H1 (cell line): ENCODE measurements around the gene ACSL3. TPM values are rescaled to one million over a fixed set of nuclear protein-coding genes. Genes with fewer than 3 reads are reported as not detected.

Experiments
- ATF2 ChIP-seq: IDR thresholded peaks from 2 replicates; pipeline ENCODE4 v1.6.1; 2012; ENCODE audit warnings: low read length, inconsistent platforms
- ATF3 ChIP-seq: IDR thresholded peaks from 2 replicates; pipeline ENCODE4 v1.6.1; 2011; ENCODE audit warnings: low read depth, mild to moderate bottlenecking, low read length; ENCODE audit not compliant: insufficient read depth
- BCL11A ChIP-seq, 2 experiments: IDR thresholded peaks; one replicate each; pipeline ENCODE4 v1.6.1; 2011; ENCODE audit warnings: low read depth in 2 of 2, low read length in 2 of 2, mild to moderate bottlenecking in 2 of 2
- CHD1 ChIP-seq: IDR thresholded peaks from 2 replicates; pipeline ENCODE4 v1.6.1; 2012; ENCODE audit warnings: low read depth, low read length, improper control_type of control experiment
- CHD2 ChIP-seq: IDR thresholded peaks from 2 replicates; pipeline ENCODE4 v1.6.1; 2012; ENCODE audit warnings: low read length, improper control_type of control experiment
- CTBP2 ChIP-seq: IDR thresholded peaks from 2 replicates; pipeline ENCODE4 v1.7.0; 2011; ENCODE audit warnings: borderline replicate concordance, mild to moderate bottlenecking, moderate library complexity, mixed read lengths, low read length; ENCODE audit not compliant: insufficient read depth, insufficient read length
- CTCF ChIP-seq, 3 experiments: IDR thresholded peaks; 1 replicate in 2 of 3; 2 replicates in 1 of 3; pipeline versions ENCODE4 v1.5.1 to v1.6.1; 2011; ENCODE audit warnings: low read length in 3 of 3, mild to moderate bottlenecking in 3 of 3, inconsistent platforms in 2 of 3, low read depth in 1 of 3, moderate library complexity in 1 of 3; ENCODE audit not compliant: insufficient read depth in 1 of 3; ENCODE audit errors: control extremely low read depth in 1 of 3
- GABPA ChIP-seq: IDR thresholded peaks from 2 replicates; pipeline ENCODE4 v1.6.1; 2011; ENCODE audit warnings: mild to moderate bottlenecking, low read length, moderate library complexity, borderline replicate concordance; ENCODE audit not compliant: insufficient read depth
- JUND ChIP-seq: IDR thresholded peaks from 2 replicates; pipeline ENCODE4 v1.6.1; 2011; ENCODE audit warnings: mild to moderate bottlenecking, improper control_type of control experiment, low read length
- MAX ChIP-seq: IDR thresholded peaks from 2 replicates; pipeline ENCODE4 v1.6.1; 2012; ENCODE audit warnings: inconsistent platforms
- RNF2 ChIP-seq: fragments of 200-900, 300-1000 bp; sonication (generic); IDR thresholded peaks from 2 replicates; pipeline ENCODE4 v1.7.1; 2016; ENCODE audit warnings: borderline replicate concordance, low read depth, mild to moderate bottlenecking, antibody characterized with exemption, low read length; ENCODE audit not compliant: poor library complexity, severe bottlenecking; ENCODE audit errors: missing control alignments
- TAF1 ChIP-seq: IDR thresholded peaks from 2 replicates; pipeline ENCODE4 v1.6.1; 2011; ENCODE audit warnings: mild to moderate bottlenecking, low read depth, low read length
- TCF12 ChIP-seq: IDR thresholded peaks from 2 replicates; pipeline ENCODE4 v1.6.1; 2011; ENCODE audit warnings: low read depth, mild to moderate bottlenecking, low read length
- TEAD4 ChIP-seq: IDR thresholded peaks from 2 replicates; pipeline ENCODE4 v1.6.1; 2012; ENCODE audit warnings: low read depth, low read length, inconsistent platforms, mixed read lengths
- polyA plus RNA-seq, 7 experiments: library from polyadenylated mRNA; depleted of rRNA in 3 of 7; stranded (reverse) in 5 of 7; unstranded in 2 of 7; fragments of >200 nt in 5 of 7; fragments of 200-250 nt in 2 of 7; gene quantifications; 1 replicate in 5 of 7; 2 replicates in 1 of 7; 4 replicates in 1 of 7; pipeline versions ENCODE4 v1.2.1 to v1.2.3, GENCODE V29; 2011 to 2013; ENCODE audit warnings: missing spikeins in 2 of 7, mixed read lengths in 2 of 7
- total RNA-seq: library from RNA; stranded (reverse); fragmentation: NEBNext Ultra II Directional; extraction: Animal tissue kit (Norgen Biotek cat#: 25700); gene quantifications from 2 replicates; pipeline ENCODE4 v1.2.1, GENCODE V29; 2021

ACSL3 gene
- total and polyA plus RNA-seq, 2 of the 8 experiments (the other 6 are each of a cell fraction or from before 2014, with no cell fraction given): 37.5 to 98.1 TPM

GRCh38 chr2:222939208-222939856 is 78.5 kb downstream of the ACSL3 start (continued):
- TF ChIP-seq GABPA (no peak; the same call in 1 of the 2 replicates), CHD1 (no peak), CTCF (IDR thresholded peaks at IDR 0.05; ENCODE audit: control extremely low read depth in 1 of 3, insufficient read depth in 1 of 3, low read depth in 1 of 3, low read length in 3 of 3) (peak; percentile 56 to 99 (median 96)), JUND (no peak), RNF2 (no peak), CHD2 (no peak), ATF2 (0 out of 2 replicates have a peak, but pooled peaks have one; percentile 65), BCL11A (IDR thresholded peaks at IDR 0.05; ENCODE audit: low read depth in 2 of 2, low read length in 2 of 2) (no peak), TEAD4 (no peak), MAX (no peak), TCF12 (no peak), CTBP2 (no peak), ATF3 (no peak), TAF1 (no peak)
